Measurements from ENCODE around the gene NDUFA12. TPM values are rescaled to one million over a fixed set of nuclear protein-coding genes. Genes with fewer than 3 reads are reported as not detected.
A peak's percentile ranks its signal among the peaks of the same experiment; 100 is the strongest.

Gene NDUFA12
- total RNA-seq, 1 experiment from 2014 or later, result 130 TPM

DNA sequence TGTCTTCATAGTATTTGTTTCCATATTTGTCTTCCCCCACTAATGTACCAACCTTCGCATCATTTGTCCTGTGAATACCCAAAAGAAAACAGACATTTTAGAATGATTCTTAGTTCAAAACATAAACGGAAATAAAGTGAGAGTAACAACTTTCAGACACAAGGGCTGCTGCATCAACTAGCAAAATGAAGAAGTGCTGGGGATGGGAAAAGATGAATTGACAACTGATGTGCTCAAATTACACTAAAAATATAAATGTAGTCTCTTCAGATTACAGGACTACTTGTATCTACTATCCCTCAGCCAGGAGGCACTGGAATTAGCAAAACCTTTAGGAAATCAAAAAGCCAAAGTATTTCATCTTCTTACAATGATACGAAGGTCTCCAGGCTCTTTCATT lies 743 bp downstream of the NDUFA12 start:
- BruUV-seq (replicated peaks), result no TSS peak
- H3K9ac ChIP-seq (ENCODE audit: low read length), result peak overlapping the region; percentile 88
- peaks cover 1% of the 10 kb centered on the region; the same call in 1 of the 2 replicates for H3K9me3 ChIP-seq (ENCODE audit: low read length)
- no peak for DNase-seq
- peaks cover 56% of the 10 kb centered on the region for H3K79me2 ChIP-seq (ENCODE audit: low read length)
- ATAC-seq, result 0 out of 2 replicates have a peak, but pooled peaks have one; percentile 5
- H3K9me2 ChIP-seq (replicated peaks; ENCODE audit: low read length), result no peaks in the 10 kb centered on the region
- POLR2A ChIA-PET (ENCODE audit: unreplicated experiment), result no interaction called here
- no peaks in the 10 kb centered on the region for H3F3A ChIP-seq (ENCODE audit: low read length, unreplicated experiment)
- intact Hi-C loops (cut with micrococcal nuclease), result loop anchor here (5.0 kb wide), 1 partner anchor 470 kb away; the partner anchor contains the start of gene METAP2
- H3K4me2 ChIP-seq (ENCODE audit: low read length), result peak overlapping the region; percentile 82
- CTCF ChIA-PET, result no interaction called here
- 0 out of 2 replicates have a peak, but pooled peaks cover 3% of the 10 kb centered on the region for H4K20me1 ChIP-seq (ENCODE audit: low read length)
- peak overlapping the region; percentile 88 for H3K4me3 ChIP-seq (ENCODE audit: low read length)
- no peaks in the 10 kb centered on the region for H3K27me3 ChIP-seq (ENCODE audit: low read length)
- H3K27ac ChIP-seq (ENCODE audit: low read length), result no peak overlapping the region
- TF ChIP-seq EZH2phosphoT487 (IDR thresholded peaks at IDR 0.05; ENCODE audit: borderline replicate concordance, low read length) (no peak), EZH2 (IDR thresholded peaks at IDR 0.05; ENCODE audit: low read length, unreplicated experiment) (no peak)
- TF ChIP-seq, protein P1, sequence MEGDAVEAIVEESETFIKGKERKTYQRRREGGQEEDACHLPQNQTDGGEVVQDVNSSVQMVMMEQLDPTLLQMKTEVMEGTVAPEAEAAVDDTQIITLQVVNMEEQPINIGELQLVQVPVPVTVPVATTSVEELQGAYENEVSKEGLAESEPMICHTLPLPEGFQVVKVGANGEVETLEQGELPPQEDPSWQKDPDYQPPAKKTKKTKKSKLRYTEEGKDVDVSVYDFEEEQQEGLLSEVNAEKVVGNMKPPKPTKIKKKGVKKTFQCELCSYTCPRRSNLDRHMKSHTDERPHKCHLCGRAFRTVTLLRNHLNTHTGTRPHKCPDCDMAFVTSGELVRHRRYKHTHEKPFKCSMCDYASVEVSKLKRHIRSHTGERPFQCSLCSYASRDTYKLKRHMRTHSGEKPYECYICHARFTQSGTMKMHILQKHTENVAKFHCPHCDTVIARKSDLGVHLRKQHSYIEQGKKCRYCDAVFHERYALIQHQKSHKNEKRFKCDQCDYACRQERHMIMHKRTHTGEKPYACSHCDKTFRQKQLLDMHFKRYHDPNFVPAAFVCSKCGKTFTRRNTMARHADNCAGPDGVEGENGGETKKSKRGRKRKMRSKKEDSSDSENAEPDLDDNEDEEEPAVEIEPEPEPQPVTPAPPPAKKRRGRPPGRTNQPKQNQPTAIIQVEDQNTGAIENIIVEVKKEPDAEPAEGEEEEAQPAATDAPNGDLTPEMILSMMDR (conservative IDR thresholded peaks at IDR 0.05; ENCODE audit: low read depth, low read length), result no peak
- H2AFZ ChIP-seq (ENCODE audit: low read length), result peak overlapping the region; percentile 77
- peaks cover 5% of the 10 kb centered on the region; the same call in 1 of the 2 replicates for H3K36me3 ChIP-seq (ENCODE audit: low read depth, low read length)
- peaks cover 4% of the 10 kb centered on the region; the same call in 1 of the 2 replicates for H3K4me1 ChIP-seq (ENCODE audit: insufficient read depth, low read length)

DNA sequence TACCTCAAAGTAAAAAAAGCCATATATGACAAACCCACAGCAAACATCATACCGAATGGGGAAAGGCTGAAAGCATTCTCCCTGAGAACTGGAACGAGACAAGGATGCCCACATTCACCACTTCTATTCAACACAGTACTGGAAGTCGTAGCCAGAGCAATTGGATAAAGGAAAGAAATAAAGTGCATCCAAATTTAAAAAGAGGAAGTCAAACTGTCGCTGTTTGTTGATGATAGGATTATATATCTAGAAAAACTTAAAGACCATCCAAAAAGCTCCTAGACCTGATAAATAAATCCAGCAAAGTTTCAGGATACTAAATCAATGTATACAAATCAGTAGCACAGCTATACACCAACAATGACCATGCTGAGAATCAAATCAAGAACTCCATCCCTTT lies 5.2 kb downstream of the NDUFA12 start:
- DNase-seq (no peak), ATAC-seq (no peak)
- TF ChIP-seq EZH2phosphoT487 (IDR thresholded peaks at IDR 0.05; ENCODE audit: borderline replicate concordance, low read length) (no peak), EZH2 (IDR thresholded peaks at IDR 0.05; ENCODE audit: low read length, unreplicated experiment) (no peak)
- TF ChIP-seq, protein P1 (conservative IDR thresholded peaks at IDR 0.05; ENCODE audit: low read depth, low read length), result no peak
- H3F3A ChIP-seq (ENCODE audit: low read length, unreplicated experiment), result no peaks in the 10 kb centered on the region
- H3K9me2 ChIP-seq (replicated peaks; ENCODE audit: low read length), result no peaks in the 10 kb centered on the region
- peaks cover 78% of the 10 kb centered on the region for H3K79me2 ChIP-seq (ENCODE audit: low read length)
- H3K27ac ChIP-seq (ENCODE audit: low read length), result no peak overlapping the region
- no peaks in the 10 kb centered on the region for H3K9me3 ChIP-seq (ENCODE audit: low read length)
- peaks cover 5% of the 10 kb centered on the region; the same call in 1 of the 2 replicates for H3K36me3 ChIP-seq (ENCODE audit: low read depth, low read length)
- CTCF ChIA-PET, result no interaction called here
- peaks cover 11% of the 10 kb centered on the region; the same call in 1 of the 2 replicates for H4K20me1 ChIP-seq (ENCODE audit: low read length)
- no TSS peak for BruUV-seq (replicated peaks)
- no peak overlapping the region for H3K9ac ChIP-seq (ENCODE audit: low read length)
- POLR2A ChIA-PET (ENCODE audit: unreplicated experiment), result no interaction called here
- H3K4me2 ChIP-seq (ENCODE audit: low read length), result no peak overlapping the region
- intact Hi-C loops (cut with micrococcal nuclease), result no loop called here
- no peak overlapping the region for H3K4me3 ChIP-seq (ENCODE audit: low read length)
- no peaks in the 10 kb centered on the region for H3K27me3 ChIP-seq (ENCODE audit: low read length)
- no peak overlapping the region for H2AFZ ChIP-seq (ENCODE audit: low read length)
- peaks cover 17% of the 10 kb centered on the region for H3K4me1 ChIP-seq (ENCODE audit: insufficient read depth, low read length)

DNA sequence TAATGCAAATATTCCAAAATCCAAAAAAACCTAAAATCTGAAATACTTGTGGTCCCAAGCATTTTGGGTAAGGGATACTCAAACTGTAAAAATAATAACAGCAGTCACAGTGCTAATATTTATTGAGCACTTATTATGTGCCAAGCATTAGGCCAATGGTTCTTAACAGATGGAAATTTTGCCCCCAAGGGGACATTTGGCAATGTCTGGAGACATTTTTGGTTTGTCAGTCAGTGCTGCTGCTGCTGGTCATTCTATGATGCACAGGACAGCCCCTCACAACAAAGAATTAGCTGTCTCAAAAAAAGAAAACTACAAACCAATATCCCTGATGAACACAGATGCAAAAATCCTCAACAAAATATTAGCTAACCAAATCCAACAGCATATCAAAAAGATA lies 5.8 kb downstream of the NDUFA12 start:
- ChIA-PET POLR2A (ENCODE audit: unreplicated experiment) (no interaction called here), CTCF (no interaction called here)
- Histone ChIP-seq H3F3A (ENCODE audit: low read length, unreplicated experiment) (no peaks in the 10 kb centered on the region), H2AFZ (ENCODE audit: low read length) (no peak overlapping the region), H3K4me3 (ENCODE audit: low read length) (no peak overlapping the region), H3K9me2 (replicated peaks; ENCODE audit: low read length) (no peaks in the 10 kb centered on the region), H3K27ac (ENCODE audit: low read length) (no peak overlapping the region), H3K36me3 (ENCODE audit: low read depth, low read length) (peaks cover 9% of the 10 kb centered on the region; the same call in 1 of the 2 replicates), H3K4me1 (ENCODE audit: insufficient read depth, low read length) (peaks cover 17% of the 10 kb centered on the region), H4K20me1 (ENCODE audit: low read length) (peaks cover 11% of the 10 kb centered on the region; the same call in 1 of the 2 replicates), H3K4me2 (ENCODE audit: low read length) (no peak overlapping the region), H3K9me3 (ENCODE audit: low read length) (no peaks in the 10 kb centered on the region), H3K27me3 (ENCODE audit: low read length) (no peaks in the 10 kb centered on the region), H3K79me2 (ENCODE audit: low read length) (peaks cover 72% of the 10 kb centered on the region), H3K9ac (ENCODE audit: low read length) (no peak overlapping the region)
- no peak for DNase-seq
- ATAC-seq, result no peak
- intact Hi-C loops (cut with micrococcal nuclease), result no loop called here
- BruUV-seq (replicated peaks), result no TSS peak
- TF ChIP-seq EZH2phosphoT487 (IDR thresholded peaks at IDR 0.05; ENCODE audit: borderline replicate concordance, low read length) (no peak), EZH2 (IDR thresholded peaks at IDR 0.05; ENCODE audit: low read length, unreplicated experiment) (no peak)
- TF ChIP-seq, protein P1 (conservative IDR thresholded peaks at IDR 0.05; ENCODE audit: low read depth, low read length), result no peak

All from PC-3 (cell line).